ENCODE results near the gene SMARCD3.

DNA sequence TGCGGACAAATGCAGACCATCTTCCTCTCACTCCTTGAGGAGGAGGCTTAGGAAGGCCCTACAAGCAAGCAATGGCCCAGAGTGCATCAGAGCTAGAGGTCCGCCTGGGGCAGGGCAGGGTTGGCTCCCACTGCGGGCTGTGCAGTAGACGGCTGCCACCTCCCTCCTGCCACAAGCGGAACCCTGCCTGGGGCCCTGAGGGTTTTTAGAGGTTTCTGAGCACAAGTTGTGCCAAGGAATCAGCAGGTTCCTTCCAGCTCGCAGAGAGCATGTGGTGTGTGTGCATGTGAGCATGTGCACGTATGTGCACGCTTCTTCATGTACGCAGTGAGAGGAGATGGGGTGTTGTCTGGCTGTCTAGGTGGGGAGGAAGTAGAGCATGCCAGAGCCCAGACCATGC lies 25.9 kb upstream of the SMARCD3 start:
- TF ChIP-seq, protein P1, sequence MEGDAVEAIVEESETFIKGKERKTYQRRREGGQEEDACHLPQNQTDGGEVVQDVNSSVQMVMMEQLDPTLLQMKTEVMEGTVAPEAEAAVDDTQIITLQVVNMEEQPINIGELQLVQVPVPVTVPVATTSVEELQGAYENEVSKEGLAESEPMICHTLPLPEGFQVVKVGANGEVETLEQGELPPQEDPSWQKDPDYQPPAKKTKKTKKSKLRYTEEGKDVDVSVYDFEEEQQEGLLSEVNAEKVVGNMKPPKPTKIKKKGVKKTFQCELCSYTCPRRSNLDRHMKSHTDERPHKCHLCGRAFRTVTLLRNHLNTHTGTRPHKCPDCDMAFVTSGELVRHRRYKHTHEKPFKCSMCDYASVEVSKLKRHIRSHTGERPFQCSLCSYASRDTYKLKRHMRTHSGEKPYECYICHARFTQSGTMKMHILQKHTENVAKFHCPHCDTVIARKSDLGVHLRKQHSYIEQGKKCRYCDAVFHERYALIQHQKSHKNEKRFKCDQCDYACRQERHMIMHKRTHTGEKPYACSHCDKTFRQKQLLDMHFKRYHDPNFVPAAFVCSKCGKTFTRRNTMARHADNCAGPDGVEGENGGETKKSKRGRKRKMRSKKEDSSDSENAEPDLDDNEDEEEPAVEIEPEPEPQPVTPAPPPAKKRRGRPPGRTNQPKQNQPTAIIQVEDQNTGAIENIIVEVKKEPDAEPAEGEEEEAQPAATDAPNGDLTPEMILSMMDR (IDR thresholded peaks at IDR 0.05), result no peak
- no peak for TF ChIP-seq POLR2A (IDR thresholded peaks at IDR 0.05)

All from prostate gland (tissue), 2 donors.